GM12872 (cell line): Measurements from ENCODE around the gene GDF11.

ENCODE experiments used
- CTCF ChIP-seq: IDR thresholded peaks from 3 replicates; pipeline ENCODE4 v1.5.1; 2011; ENCODE audit warnings: low read depth, mild to moderate bottlenecking, low read length, moderate library complexity; ENCODE audit not compliant: insufficient read depth

GDF11 gene

GRCh38 chr12:55697686-55698085 is 45.2 kb upstream of the GDF11 start:
- TF ChIP-seq CTCF = no peak

- TF ChIP-seq CTCF = no peak
Observed at GRCh38 chr12:55698241-55698955, 44.5 kb upstream of the GDF11 start.

GRCh38 chr12:55698965-55699364 is 44.0 kb upstream of the GDF11 start:
- TF ChIP-seq CTCF = no peak

GRCh38 chr12:55699471-55700055 is 43.4 kb upstream of the GDF11 start:
- no peak for TF ChIP-seq CTCF

- TF ChIP-seq CTCF = no peak
Observed at GRCh38 chr12:55700255-55701018, 42.5 kb upstream of the GDF11 start.

GRCh38 chr12:55702861-55703260 is 40.1 kb upstream of the GDF11 start:
- TF ChIP-seq CTCF = no peak

GRCh38 chr12:55703288-55703687 is 39.6 kb upstream of the GDF11 start:
- no peak for TF ChIP-seq CTCF
